SK-N-MC (cell line): ENCODE data around the gene RANBP9.

Experiments
- DNase-seq: peaks from one replicate; pipeline ENCODE4 v3.0.0-alpha.2; 2011; ENCODE audit warnings: low read depth, low spot score
- H3K27ac ChIP-seq: fragments of 200-600 bp; sonication (generic); 2 replicates; pipeline ENCODE4 v1.5.1; 2016; ENCODE audit warnings: mixed run types
- H3K36me3 ChIP-seq: fragments of 200-600 bp; sonication (generic); 2 replicates; pipeline ENCODE4 v1.6.1; 2017; ENCODE audit warnings: antibody characterized with exemption, low read length, mixed read lengths; ENCODE audit not compliant: insufficient read depth
- H3K4me3 ChIP-seq: fragments of 200-600 bp; sonication (generic); 2 replicates; pipeline ENCODE4 v1.5.1; 2016
- H3K9ac ChIP-seq: fragments of 200-600 bp; sonication (generic); 2 replicates; pipeline ENCODE4 v1.8.0; 2017; ENCODE audit warnings: mixed run types, mixed read lengths; ENCODE audit not compliant: insufficient read length
- H3K9me3 ChIP-seq: fragments of 200-600 bp; sonication (generic); 2 replicates; pipeline ENCODE4 v1.6.1; 2017; ENCODE audit warnings: low read depth, mild to moderate bottlenecking, antibody characterized with exemption, low read length, moderate library complexity, mixed read lengths
- EZH2 ChIP-seq: fragments of 200-600 bp; sonication (generic); IDR thresholded peaks from one replicate; pipeline ENCODE4 v1.6.1; 2017; ENCODE audit warnings: antibody characterized with exemption
- FOXP2 ChIP-seq: optimal IDR thresholded peaks from 2 replicates; pipeline ENCODE3; 2011; ENCODE audit warnings: mild to moderate bottlenecking, moderate library complexity; ENCODE audit not compliant: insufficient read depth; ENCODE audit errors: extremely low read length, control extremely low read depth
- POLR2AphosphoS5 ChIP-seq: IDR thresholded peaks from 2 replicates; pipeline ENCODE4 v1.6.1; 2012; ENCODE audit warnings: mild to moderate bottlenecking, low read depth, low read length, borderline replicate concordance

Gene RANBP9

DNA sequence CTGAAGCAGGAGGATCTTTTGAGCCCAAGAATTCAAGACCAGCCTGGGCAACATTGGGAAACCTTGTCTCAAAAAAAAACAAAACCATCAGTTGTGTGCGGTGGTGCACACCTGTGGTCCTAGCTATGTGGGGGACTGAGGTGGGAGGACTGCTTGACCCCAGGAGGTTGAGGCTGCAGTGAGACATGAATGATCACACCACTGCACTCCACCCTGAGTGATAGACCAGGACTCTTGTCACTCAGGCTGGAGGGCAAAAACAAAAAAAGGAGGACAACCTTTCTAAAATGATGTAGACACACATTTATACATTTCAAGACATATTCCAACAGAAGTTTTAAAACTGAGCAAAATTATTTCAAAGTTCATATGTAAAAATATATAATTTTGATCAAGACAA, 51.4 kb downstream of the RANBP9 start:
- Histone ChIP-seq H3K27ac (no peak overlapping the region), H3K36me3 (peaks cover 26% of the 10 kb centered on the region), H3K9ac (no peak overlapping the region), H3K4me3 (no peak overlapping the region), H3K9me3 (peaks cover 4% of the 10 kb centered on the region; the same call in 1 of the 2 replicates)
- no peak for DNase-seq
- no peak for TF ChIP-seq FOXP2
- no peak for TF ChIP-seq EZH2
- no peak for TF ChIP-seq POLR2AphosphoS5

DNA sequence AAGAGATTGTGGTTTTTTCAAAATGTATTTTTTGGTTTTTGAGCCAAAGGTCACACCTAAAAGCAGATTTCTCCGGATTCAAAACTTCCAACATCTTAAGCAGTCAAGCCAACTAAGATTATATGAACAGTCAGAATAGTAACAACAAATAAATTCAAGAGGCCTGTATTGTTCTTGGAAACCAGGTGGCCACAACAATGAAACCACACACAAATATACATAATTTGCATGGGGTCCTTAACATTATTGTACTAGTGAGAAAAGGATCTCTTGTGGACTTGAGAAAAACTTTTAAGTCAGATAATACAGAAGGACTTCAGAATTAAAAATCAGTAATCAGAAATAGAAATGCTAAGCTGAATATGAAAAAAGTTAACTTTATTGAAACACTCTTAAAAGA, 55.9 kb downstream of the RANBP9 start:
- H3K4me3 ChIP-seq, result no peak overlapping the region
- no peak overlapping the region for H3K9ac ChIP-seq

DNA sequence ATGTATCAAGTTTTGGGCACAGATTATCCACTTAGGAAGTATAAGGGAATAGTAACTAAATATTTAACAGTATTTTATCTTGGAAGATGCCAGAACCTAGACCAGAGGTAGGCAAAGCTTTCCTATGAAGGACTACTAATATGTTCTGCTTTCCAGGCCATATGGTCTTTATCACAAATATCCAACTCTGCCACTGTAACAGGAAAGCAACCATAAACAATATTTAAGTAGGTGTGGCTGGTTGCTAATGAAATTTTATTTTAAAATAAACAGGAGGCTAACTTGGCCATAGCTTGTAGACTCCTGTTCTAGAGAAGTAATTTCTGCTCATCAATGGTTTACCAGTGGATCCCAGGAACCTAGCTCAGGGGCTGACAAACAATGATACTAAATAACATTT, 57.1 kb downstream of the RANBP9 start:
- no peaks in the 10 kb centered on the region for H3K9me3 ChIP-seq
- no peak overlapping the region for H3K9ac ChIP-seq
- H3K36me3 ChIP-seq, result peaks cover 30% of the 10 kb centered on the region
- H3K4me3 ChIP-seq, result no peak overlapping the region
- no peak overlapping the region for H3K27ac ChIP-seq
- no peak for DNase-seq
- TF ChIP-seq FOXP2 (no peak), POLR2AphosphoS5 (no peak), EZH2 (no peak)

More for the DNA sequence above, 55.9 kb downstream of the RANBP9 start:
- no peak for DNase-seq
- TF ChIP-seq POLR2AphosphoS5 (no peak), EZH2 (no peak), FOXP2 (no peak)
- Histone ChIP-seq H3K9me3 (no peaks in the 10 kb centered on the region), H3K27ac (no peak overlapping the region), H3K36me3 (peaks cover 28% of the 10 kb centered on the region)

DNA sequence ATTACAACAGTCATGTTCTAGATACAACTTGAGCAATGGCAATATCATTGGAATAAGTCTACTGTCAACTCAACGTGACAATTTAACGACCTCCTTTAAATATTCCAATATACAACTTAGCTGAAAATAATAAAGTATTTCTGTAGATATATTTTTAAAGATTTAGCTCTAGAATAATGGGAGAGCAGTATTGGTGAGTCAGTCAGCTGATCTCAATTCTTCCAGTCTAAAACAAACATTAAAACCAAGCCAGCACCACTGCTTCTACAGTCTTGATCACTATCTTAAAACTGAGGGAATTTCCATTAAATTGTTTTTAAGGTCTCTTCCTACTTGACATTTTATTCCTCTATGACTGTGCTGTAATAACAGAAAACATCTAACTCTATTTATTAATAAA, 58.3 kb downstream of the RANBP9 start:
- Histone ChIP-seq H3K27ac (no peak overlapping the region), H3K9ac (no peak overlapping the region), H3K36me3 (peaks cover 32% of the 10 kb centered on the region), H3K4me3 (no peak overlapping the region), H3K9me3 (no peaks in the 10 kb centered on the region)
- no peak for DNase-seq
- TF ChIP-seq EZH2, result no peak
- no peak for TF ChIP-seq FOXP2
- no peak for TF ChIP-seq POLR2AphosphoS5

DNA sequence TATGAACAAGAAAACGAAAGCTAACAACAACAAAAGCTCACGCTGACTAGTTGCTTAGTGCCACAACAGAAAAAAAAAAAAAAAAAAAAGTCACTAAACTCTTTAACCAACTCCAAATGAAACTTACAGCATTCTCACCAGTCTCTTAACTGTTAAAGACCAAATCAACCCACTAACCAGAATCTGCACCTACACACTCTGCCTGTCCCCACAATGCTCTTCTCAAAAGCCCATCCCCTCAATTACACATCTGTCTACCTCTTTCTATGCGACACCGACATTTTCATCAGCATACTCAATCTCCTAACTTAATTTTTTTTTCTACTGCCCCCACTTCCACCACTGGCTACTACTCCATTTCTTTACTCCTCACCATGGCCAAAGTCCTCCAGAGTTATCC, 62.2 kb downstream of the RANBP9 start:
- H3K9ac ChIP-seq, result no peak overlapping the region
- no peak for TF ChIP-seq EZH2
- TF ChIP-seq POLR2AphosphoS5, result no peak
- TF ChIP-seq FOXP2, result no peak
- H3K27ac ChIP-seq, result no peak overlapping the region
- no peak for DNase-seq
- H3K9me3 ChIP-seq, result no peaks in the 10 kb centered on the region
- no peak overlapping the region for H3K4me3 ChIP-seq
- H3K36me3 ChIP-seq, result peaks cover 29% of the 10 kb centered on the region

DNA sequence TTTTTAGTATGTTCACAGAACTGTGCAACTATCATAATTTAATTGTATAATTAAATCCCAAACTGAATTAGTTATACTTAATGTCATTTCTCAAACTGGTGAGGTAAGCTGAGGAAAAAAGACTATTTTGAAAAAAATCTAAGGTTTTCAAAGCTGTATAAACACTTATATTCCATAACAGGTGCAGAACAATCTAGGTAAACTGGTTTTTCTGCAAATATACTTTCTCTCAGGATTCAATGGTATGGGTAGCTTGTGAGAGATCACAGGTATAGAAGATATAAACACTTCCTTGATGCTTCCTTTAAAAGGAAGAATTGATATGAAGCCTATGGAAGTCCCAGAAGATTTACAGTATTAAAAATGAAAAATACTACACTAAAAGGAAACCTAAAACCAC, 62.8 kb downstream of the RANBP9 start:
- peaks cover 34% of the 10 kb centered on the region for H3K36me3 ChIP-seq

DNA sequence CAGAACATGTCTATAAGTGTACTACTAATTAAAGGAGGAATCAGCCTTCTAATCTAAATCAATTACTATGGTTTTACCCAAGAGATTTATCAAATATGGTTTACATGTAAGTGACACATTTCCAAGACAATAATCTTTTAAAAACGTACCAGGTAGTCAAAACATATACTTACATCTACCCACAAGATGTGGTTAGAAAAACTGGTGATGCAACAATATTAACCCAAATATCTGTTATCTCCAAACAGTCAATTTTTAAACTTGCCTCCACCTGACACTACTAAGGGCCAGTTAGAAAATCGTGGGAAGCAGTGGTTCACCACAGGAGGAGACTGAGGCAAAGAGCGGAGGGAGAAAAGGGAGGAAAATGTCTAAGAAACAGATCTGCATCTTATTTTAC, 68.5 kb downstream of the RANBP9 start:
- DNase-seq, result no peak
- no peaks in the 10 kb centered on the region for H3K9me3 ChIP-seq
- H3K27ac ChIP-seq, result no peak overlapping the region
- peaks cover 61% of the 10 kb centered on the region for H3K36me3 ChIP-seq
- H3K4me3 ChIP-seq, result no peak overlapping the region
- H3K9ac ChIP-seq, result no peak overlapping the region
- TF ChIP-seq POLR2AphosphoS5 (no peak), EZH2 (no peak), FOXP2 (no peak)

More for the DNA sequence above, 62.8 kb downstream of the RANBP9 start:
- no peaks in the 10 kb centered on the region for H3K9me3 ChIP-seq
- H3K27ac ChIP-seq, result no peak overlapping the region
- no peak overlapping the region for H3K4me3 ChIP-seq
- no peak for DNase-seq
- TF ChIP-seq FOXP2 (no peak), EZH2 (no peak), POLR2AphosphoS5 (no peak)
- H3K9ac ChIP-seq, result no peak overlapping the region

DNA sequence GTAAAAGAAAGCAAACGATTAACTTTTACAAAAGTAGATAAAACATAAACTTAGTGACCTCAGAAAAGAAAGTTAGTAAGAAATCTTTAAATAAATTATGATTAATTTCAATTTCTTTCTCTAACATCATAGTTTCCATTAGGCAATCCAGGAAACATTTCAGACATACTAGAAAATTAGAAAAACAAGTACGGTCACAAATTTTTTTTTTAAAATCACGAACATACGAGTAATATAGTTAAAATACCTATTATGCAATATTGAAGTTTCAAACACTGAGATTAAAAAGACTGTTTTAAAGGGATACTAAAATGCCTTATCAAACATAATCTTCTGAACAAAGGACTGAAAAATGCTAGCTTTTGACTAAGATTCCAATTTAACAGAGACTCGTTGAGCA, 70.3 kb downstream of the RANBP9 start:
- H3K36me3 ChIP-seq, result peaks cover 74% of the 10 kb centered on the region

DNA sequence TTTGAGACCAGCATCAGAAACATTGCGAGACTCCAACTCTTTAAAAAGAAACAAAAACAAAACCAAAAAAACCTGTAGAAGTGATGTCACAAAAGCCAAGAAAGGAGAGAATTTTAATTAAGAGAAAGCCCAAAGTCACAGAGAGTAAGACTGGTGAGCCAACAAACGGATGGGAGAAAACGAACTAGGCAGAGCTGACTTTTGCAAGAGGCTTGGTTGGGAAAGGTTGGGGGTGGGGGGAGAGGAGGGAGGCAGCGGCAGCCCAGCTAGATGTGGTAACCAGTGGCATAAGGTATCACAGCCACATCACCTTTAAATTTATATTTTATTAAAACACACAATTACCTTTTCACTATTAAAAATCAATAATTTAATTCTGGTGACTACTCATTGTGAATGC, 73.0 kb downstream of the RANBP9 start:
- H3K27ac ChIP-seq, result no peak overlapping the region
- DNase-seq, result no peak
- no peaks in the 10 kb centered on the region for H3K9me3 ChIP-seq
- peaks cover 73% of the 10 kb centered on the region for H3K36me3 ChIP-seq
- H3K4me3 ChIP-seq, result no peak overlapping the region
- TF ChIP-seq EZH2 (no peak), POLR2AphosphoS5 (no peak), FOXP2 (no peak)
- no peak overlapping the region for H3K9ac ChIP-seq

More for the DNA sequence above, 70.3 kb downstream of the RANBP9 start:
- no peak overlapping the region for H3K4me3 ChIP-seq
- H3K9me3 ChIP-seq, result no peaks in the 10 kb centered on the region
- TF ChIP-seq FOXP2 (no peak), EZH2 (no peak), POLR2AphosphoS5 (no peak)
- no peak for DNase-seq
- no peak overlapping the region for H3K27ac ChIP-seq
- no peak overlapping the region for H3K9ac ChIP-seq
